ENCODE data around the gene CIPC.

CIPC gene

GRCh38 chr14:77151918-77152588, 54.0 kb downstream of the CIPC start:
- no peak for TF ChIP-seq ZNF274 (IDR thresholded peaks at IDR 0.05; ENCODE audit: low read depth, low read length)
- H3K4me3 ChIP-seq (ENCODE audit: low read length), result no peak overlapping the region

- no peak overlapping the region for H3K4me3 ChIP-seq (ENCODE audit: low read length)
- no peak for TF ChIP-seq ZNF274 (IDR thresholded peaks at IDR 0.05; ENCODE audit: low read depth, low read length)
These were observed 55.7 kb downstream of the CIPC start for GRCh38 chr14:77153802-77154201.

- no peak for TF ChIP-seq ZNF274 (IDR thresholded peaks at IDR 0.05; ENCODE audit: low read depth, low read length)
- H3K4me3 ChIP-seq (ENCODE audit: low read length), result no peak overlapping the region
These were observed 56.4 kb downstream of the CIPC start for GRCh38 chr14:77154421-77154820.

GRCh38 chr14:77155083-77155482, 57.0 kb downstream of the CIPC start:
- H3K4me3 ChIP-seq (ENCODE audit: low read length), result no peak overlapping the region
- TF ChIP-seq ZNF274 (IDR thresholded peaks at IDR 0.05; ENCODE audit: low read depth, low read length), result no peak

GRCh38 chr14:77157740-77158139, 59.7 kb downstream of the CIPC start:
- TF ChIP-seq ZNF274 (IDR thresholded peaks at IDR 0.05; ENCODE audit: low read depth, low read length), result no peak
- H3K4me3 ChIP-seq (ENCODE audit: low read length), result no peak overlapping the region

- H3K4me3 ChIP-seq (ENCODE audit: low read length), result no peak overlapping the region
These were observed 60.3 kb downstream of the CIPC start for GRCh38 chr14:77158175-77158881.

GRCh38 chr14:77158882-77159255, 60.8 kb downstream of the CIPC start:
- no peak for TF ChIP-seq ZNF274 (IDR thresholded peaks at IDR 0.05; ENCODE audit: low read depth, low read length)
- no peak overlapping the region for H3K4me3 ChIP-seq (ENCODE audit: low read length)

More at GRCh38 chr14:77158175-77158881, 60.3 kb downstream of the CIPC start:
- no peak for TF ChIP-seq ZNF274 (IDR thresholded peaks at IDR 0.05; ENCODE audit: low read depth, low read length)

- no peak overlapping the region for H3K4me3 ChIP-seq (ENCODE audit: low read length)
- TF ChIP-seq ZNF274 (IDR thresholded peaks at IDR 0.05; ENCODE audit: low read depth, low read length), result no peak
These were observed 63.0 kb downstream of the CIPC start for GRCh38 chr14:77161011-77161410.
